B cell (primary cell): ENCODE measurements around the gene DMAC2. TPM values are rescaled to one million over a fixed set of nuclear protein-coding genes. Genes with fewer than 3 reads are reported as not detected.

Source experiments
- ATAC-seq: fragments of 200-7000 bp; cut with Tn5 transposase; one replicate; pipeline ENCODE4 v1.10.0; 2021; ENCODE audit warnings: low read depth, mild to moderate bottlenecking, moderate number of reproducible peaks, moderate library complexity
- CTCF ChIA-PET: fragments of 350-600 bp; sonication (Branson Sonifier 250); formaldehyde crosslinking; loops from one replicate; lab custom pipeline; 2021; ENCODE audit warnings: antibody characterized with exemption, inconsistent platforms; lab: Charles Lee
- POLR2A ChIA-PET: fragments of 350-600 bp; sonication (Branson Sonifier 250); formaldehyde crosslinking; loops from one replicate; lab custom pipeline; 2021; ENCODE audit warnings: antibody characterized with exemption; lab: Charles Lee
- DNase-seq: peaks from one replicate; pipeline ENCODE4 v3.0.0; 2013
- H2AFZ ChIP-seq: 2 replicates; pipeline ENCODE4 v1.6.1; 2012; ENCODE audit warnings: mild to moderate bottlenecking, low read depth, low read length; ENCODE audit not compliant: insufficient read depth, poor library complexity, severe bottlenecking
- H3K27ac ChIP-seq, 2 donors: 1 replicate in 1 of 2; 2 replicates in 1 of 2; pipeline ENCODE4 v1.5.1; 2012 to 2013; ENCODE audit warnings: low read length in 2 of 2, mild to moderate bottlenecking in 2 of 2, moderate library complexity in 1 of 2
- H3K27me3 ChIP-seq, 4 experiments: fragments of 200-600 bp in 1 of 4; sonication (generic) in 1 of 4; replicated peaks in 1 of 4; 1 replicate in 2 of 4; 2 replicates in 2 of 4; pipeline versions ENCODE4 v1.6.1 to v1.7.0; 2013 to 2016; ENCODE audit warnings: low read length in 3 of 4, mild to moderate bottlenecking in 2 of 4, mixed read lengths in 1 of 4, moderate library complexity in 1 of 4; ENCODE audit not compliant: insufficient read depth in 4 of 4, control insufficient read depth in 3 of 4; ENCODE audit errors: control extremely low read depth in 1 of 4
- H3K36me3 ChIP-seq, 2 experiments: replicated peaks in 1 of 2; 1 replicate in 1 of 2; 2 replicates in 1 of 2; pipeline versions ENCODE4 v1.6.1 to v1.7.1; 2013; ENCODE audit warnings: low read length in 1 of 2; ENCODE audit not compliant: insufficient read depth in 2 of 2, control insufficient read depth in 1 of 2; ENCODE audit errors: control extremely low read depth in 1 of 2, extremely low read depth in 1 of 2
- H3K4me1 ChIP-seq, 2 donors: fragments of 200-600 bp in 1 of 2; sonication (generic) in 1 of 2; 1 replicate in 1 of 2; 2 replicates in 1 of 2; pipeline versions ENCODE4 v1.5.1 to v1.6.1; 2013 to 2017; ENCODE audit warnings: low read length in 2 of 2; ENCODE audit not compliant: control insufficient read depth in 2 of 2, insufficient read depth in 2 of 2
- H3K4me2 ChIP-seq: replicated peaks from 2 replicates; pipeline ENCODE3; 2012; ENCODE audit warnings: mild to moderate bottlenecking, low read depth, low read length; ENCODE audit not compliant: poor library complexity, severe bottlenecking
- H3K4me3 ChIP-seq, 5 experiments: fragments of 200-600 bp in 1 of 5; sonication (generic) in 1 of 5; 1 replicate in 3 of 5; 2 replicates in 2 of 5; pipeline versions ENCODE4 v1.5.1 to v1.7.0; 2011 to 2016; ENCODE audit warnings: low read length in 4 of 5, mild to moderate bottlenecking in 4 of 5, low read depth in 2 of 5, control low read depth in 1 of 5, moderate library complexity in 1 of 5; ENCODE audit not compliant: insufficient read depth in 1 of 5; ENCODE audit errors: control extremely low read depth in 1 of 5, extremely low read depth in 1 of 5
- H3K79me2 ChIP-seq: fragments of 200-600 bp; sonication (generic); one replicate; pipeline ENCODE4 v1.6.0; 2016; ENCODE audit warnings: low read length; ENCODE audit not compliant: control insufficient read depth, insufficient read depth
- H3K9ac ChIP-seq: fragments of 200-600 bp; sonication (generic); 2 replicates; pipeline ENCODE4 v1.6.1; 2017; ENCODE audit warnings: mild to moderate bottlenecking, low read length, moderate library complexity
- H3K9me3 ChIP-seq, 3 donors: one replicate each; pipeline versions ENCODE4 v1.6.1 to v1.7.1; 2013; ENCODE audit warnings: low read length in 2 of 3; ENCODE audit not compliant: control insufficient read depth in 2 of 3, insufficient read depth in 1 of 3; ENCODE audit errors: control extremely low read depth in 1 of 3
- H4K20me1 ChIP-seq: 2 replicates; pipeline ENCODE4 v1.6.0; 2012; ENCODE audit warnings: mild to moderate bottlenecking, low read length; ENCODE audit not compliant: insufficient read depth, control insufficient read depth, poor library complexity, severe bottlenecking
- H3K27ac Mint-ChIP-seq: one replicate; pipeline ENCODE4 v1.8.0; 2021; ENCODE audit warnings: mixed read lengths
- H3K27me3 Mint-ChIP-seq: one replicate; pipeline ENCODE4 v1.8.0; 2021; ENCODE audit warnings: mixed read lengths
- H3K4me1 Mint-ChIP-seq: one replicate; pipeline ENCODE4 v1.8.0; 2021; ENCODE audit warnings: mixed read lengths
- H3K4me3 Mint-ChIP-seq: one replicate; pipeline ENCODE4 v1.8.0; 2021; ENCODE audit warnings: mixed read lengths
- H3K9me3 Mint-ChIP-seq: one replicate; pipeline ENCODE4 v1.8.0; 2022; ENCODE audit warnings: mixed read lengths; ENCODE audit not compliant: insufficient read depth
- EZH2 ChIP-seq: IDR thresholded peaks from 2 replicates; pipeline ENCODE4 v1.6.1; 2012; ENCODE audit warnings: borderline replicate concordance, low read depth, mild to moderate bottlenecking, moderate library complexity, low read length; ENCODE audit not compliant: insufficient read depth, poor library complexity, severe bottlenecking
- WGBS: methylation state at CpG from one replicate; pipeline ENCODE4 v1.1.5; 2013; ENCODE audit warnings: missing lambda C conversion rate; ENCODE audit not compliant: insufficient coverage; 5-methylcytosine and 5-hydroxymethylcytosine counted together
- intact Hi-C: fragments of 100-400 bp; cut with micrococcal nuclease; formaldehyde crosslinking; loops from one replicate; pipeline ENCODE4 v1.10.0; 2022
- polyA plus RNA-seq: library from polyadenylated mRNA; depleted of rRNA; stranded (reverse); fragments of >200 nt; gene quantifications from 2 replicates; pipeline ENCODE4 v1.2.3, GENCODE V29; 2012
- total RNA-seq, 2 donors: library from RNA; stranded (reverse); fragments of 120-200 nt in 1 of 2; gene quantifications; 1 replicate in 1 of 2; 2 replicates in 1 of 2; pipeline versions ENCODE4 v1.2.3 to v1.2.4, GENCODE V29; 2013 to 2022
- TF ChIP-seq, protein P1 (sequence below): fragments of 200-600 bp; IDR thresholded peaks from one replicate; pipeline ENCODE4 v1.8.0; 2022; ENCODE audit warnings: antibody characterized with exemption, mild to moderate bottlenecking

DMAC2 gene
- total and polyA plus RNA-seq, 2 donors (not counting 1 experiment from before 2014, with no cell fraction given): 31.8 to 41.7 TPM

DNA sequence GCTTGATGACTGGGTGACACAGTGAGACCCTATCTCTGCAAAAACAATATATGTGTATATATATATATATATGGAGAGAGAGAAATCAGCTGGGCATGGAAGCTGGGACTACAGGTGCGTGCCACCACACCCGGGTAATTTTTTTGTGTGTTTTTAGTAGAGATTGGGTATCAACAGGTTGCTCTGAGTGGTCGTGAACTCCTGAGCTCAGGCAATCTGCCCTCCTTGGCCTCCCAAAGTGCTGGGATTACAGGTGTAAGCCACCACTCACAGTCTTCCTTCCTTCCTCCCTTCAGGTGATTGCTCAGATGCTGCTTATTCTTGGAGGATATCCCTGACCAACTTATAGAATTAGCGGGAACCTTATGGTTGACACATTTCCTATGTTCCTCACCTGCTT is 45.1 kb upstream of the DMAC2 start:
- ChIA-PET CTCF (no interaction called here), POLR2A (no interaction called here)
- no peaks in the 10 kb centered on the region for H3K9me3 Mint-ChIP-seq
- no peak overlapping the region for H3K4me2 ChIP-seq
- H3K27ac ChIP-seq: no peak overlapping the region
- H3K4me1 Mint-ChIP-seq: no peaks in the 10 kb centered on the region
- H3K27ac Mint-ChIP-seq: no peak overlapping the region
- H3K79me2 ChIP-seq: no peaks in the 10 kb centered on the region
- H3K4me3 Mint-ChIP-seq: no peak overlapping the region
- no peak for ATAC-seq
- H3K36me3 ChIP-seq: no peaks in the 10 kb centered on the region
- H3K4me3 ChIP-seq: no peak overlapping the region
- no peaks in the 10 kb centered on the region for H4K20me1 ChIP-seq
- no peak for TF ChIP-seq EZH2
- TF ChIP-seq, protein P1, sequence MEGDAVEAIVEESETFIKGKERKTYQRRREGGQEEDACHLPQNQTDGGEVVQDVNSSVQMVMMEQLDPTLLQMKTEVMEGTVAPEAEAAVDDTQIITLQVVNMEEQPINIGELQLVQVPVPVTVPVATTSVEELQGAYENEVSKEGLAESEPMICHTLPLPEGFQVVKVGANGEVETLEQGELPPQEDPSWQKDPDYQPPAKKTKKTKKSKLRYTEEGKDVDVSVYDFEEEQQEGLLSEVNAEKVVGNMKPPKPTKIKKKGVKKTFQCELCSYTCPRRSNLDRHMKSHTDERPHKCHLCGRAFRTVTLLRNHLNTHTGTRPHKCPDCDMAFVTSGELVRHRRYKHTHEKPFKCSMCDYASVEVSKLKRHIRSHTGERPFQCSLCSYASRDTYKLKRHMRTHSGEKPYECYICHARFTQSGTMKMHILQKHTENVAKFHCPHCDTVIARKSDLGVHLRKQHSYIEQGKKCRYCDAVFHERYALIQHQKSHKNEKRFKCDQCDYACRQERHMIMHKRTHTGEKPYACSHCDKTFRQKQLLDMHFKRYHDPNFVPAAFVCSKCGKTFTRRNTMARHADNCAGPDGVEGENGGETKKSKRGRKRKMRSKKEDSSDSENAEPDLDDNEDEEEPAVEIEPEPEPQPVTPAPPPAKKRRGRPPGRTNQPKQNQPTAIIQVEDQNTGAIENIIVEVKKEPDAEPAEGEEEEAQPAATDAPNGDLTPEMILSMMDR: no peak
- peaks cover 0 to 9% (median 0%) of the 10 kb centered on the region in 3 donors for H3K9me3 ChIP-seq
- intact Hi-C loops: no loop called here
- H3K27me3 Mint-ChIP-seq: peaks cover 39% of the 10 kb centered on the region
- WGBS: 85% methylated on average over 4 of the region's 4 CpGs
- no peak for DNase-seq
- H3K9ac ChIP-seq: no peak overlapping the region
- H2AFZ ChIP-seq: no peak overlapping the region
- no peaks in the 10 kb centered on the region for H3K4me1 ChIP-seq
- H3K27me3 ChIP-seq: peaks cover 0 to 17% (median 3%) of the 10 kb centered on the region in 4 experiments

- H3K27ac Mint-ChIP-seq: no peak overlapping the region
- Histone ChIP-seq H3K4me1 (peaks cover 10 to 11% of the 10 kb centered on the region in 2 donors), H3K4me3 (no peak overlapping the region), H2AFZ (no peak overlapping the region), H3K79me2 (no peaks in the 10 kb centered on the region), H3K9ac (no peak overlapping the region), H4K20me1 (no peaks in the 10 kb centered on the region), H3K4me2 (no peak overlapping the region), H3K36me3 (no peaks in the 10 kb centered on the region), H3K27me3 (peaks cover 0 to 13% (median 0%) of the 10 kb centered on the region in 4 experiments), H3K27ac (no peak overlapping the region), H3K9me3 (peaks cover 0 to 6% (median 0%) of the 10 kb centered on the region in 3 donors)
- H3K9me3 Mint-ChIP-seq: no peaks in the 10 kb centered on the region
- ChIA-PET POLR2A (no interaction called here), CTCF (interaction anchor here (1.3 kb wide), 1 partner anchor 31 kb away, joined by 3 read pairs; no protein-coding TSS in a partner anchor)
- H3K4me1 Mint-ChIP-seq: peaks cover 13% of the 10 kb centered on the region
- DNase-seq (no peak), ATAC-seq (no peak)
- H3K4me3 Mint-ChIP-seq: no peak overlapping the region
- H3K27me3 Mint-ChIP-seq: peaks cover 28% of the 10 kb centered on the region
- TF ChIP-seq EZH2: no peak
- TF ChIP-seq, protein P1: no peak
- WGBS: 88% methylated on average over 12 of the region's 12 CpGs
- intact Hi-C loops: no loop called here
These were observed 40.6 kb upstream of the DMAC2 start for GRCh38 chr19:41480336-41480735.
